NCI-H748 treated with DMSO at 0.1 percent for 48 hours (cell line): ENCODE results near the gene ATP1A4.

Experiments
- DNase-seq: peaks from one replicate; lab custom pipeline; 2025; lab: John Stamatoyannopoulos, UW

ATP1A4 gene

DNA sequence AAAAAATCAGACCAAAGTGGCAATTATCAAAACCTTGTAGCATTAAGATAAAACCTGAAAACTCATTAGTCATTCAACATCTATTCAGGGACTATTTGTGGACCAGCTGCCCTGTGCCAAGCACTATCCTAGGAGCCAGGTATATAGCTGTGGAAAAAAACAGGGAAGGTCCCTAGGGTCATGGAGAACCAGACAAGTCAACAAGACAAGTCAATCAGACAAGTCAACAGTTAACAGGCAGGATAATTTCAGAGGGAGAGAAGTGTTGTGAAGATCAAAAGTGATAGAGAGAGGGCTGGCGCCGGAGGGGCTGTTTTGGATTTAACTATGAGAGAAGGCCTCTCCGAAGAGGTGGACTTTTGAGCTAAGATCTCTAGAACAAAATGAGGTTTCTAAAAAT lies 3.3 kb upstream of the ATP1A4 start:
- no peak for DNase-seq

DNA sequence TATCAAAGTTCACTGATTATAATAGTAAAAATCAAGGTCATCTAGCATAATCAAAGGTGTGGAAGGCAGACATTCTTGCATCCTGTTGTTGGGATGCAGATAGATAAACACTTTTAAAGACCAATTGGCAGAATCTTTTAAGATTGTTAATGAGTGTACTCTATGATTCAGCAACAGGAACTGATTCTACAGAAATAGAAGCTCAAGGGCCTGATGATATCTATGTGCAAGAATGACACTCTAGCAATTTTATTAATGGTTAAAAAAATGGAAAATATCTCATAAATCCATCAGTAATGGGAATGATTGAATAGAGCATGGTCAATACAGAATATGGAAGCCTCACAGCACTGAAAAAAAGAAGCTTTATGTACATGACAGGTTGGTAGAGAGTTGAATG lies 2.2 kb upstream of the ATP1A4 start:
- no peak for DNase-seq

DNA sequence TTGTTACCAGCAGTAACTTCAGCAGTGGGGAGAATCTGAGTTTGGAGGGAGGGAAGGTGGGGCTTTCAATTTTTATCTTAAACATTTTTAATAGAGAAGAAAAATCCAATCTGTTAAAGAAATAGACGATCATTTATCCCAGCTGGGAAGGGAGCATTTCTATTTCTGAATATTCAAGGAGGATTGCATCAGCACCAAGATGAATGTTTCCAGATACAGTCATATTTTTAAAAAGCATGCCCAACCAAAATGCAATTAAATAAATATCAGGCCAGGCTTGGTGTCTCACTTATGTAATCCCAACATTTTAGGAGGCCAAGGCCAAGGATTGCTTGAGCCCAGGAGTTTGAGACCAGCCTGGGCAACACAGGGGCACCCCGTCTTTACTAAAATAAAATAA lies 1.7 kb upstream of the ATP1A4 start:
- no peak for DNase-seq

DNA sequence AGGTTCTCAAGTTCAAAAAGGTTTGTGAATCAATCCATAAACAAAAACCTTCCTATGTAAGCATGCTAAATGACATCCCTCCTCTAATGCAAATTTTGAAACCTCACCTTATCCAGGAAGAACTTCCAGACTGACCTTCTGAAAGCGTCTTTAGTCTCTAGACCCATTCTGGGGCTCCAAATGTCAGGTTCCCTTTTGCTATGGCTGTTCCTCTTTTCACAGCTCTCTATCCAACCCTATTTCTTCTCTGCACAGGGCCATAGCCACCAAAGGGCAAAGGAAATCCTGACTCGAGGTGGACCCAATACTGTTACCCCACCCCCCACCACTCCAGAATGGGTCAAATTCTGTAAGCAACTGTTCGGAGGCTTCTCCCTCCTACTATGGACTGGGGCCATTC lies 3.4 kb downstream of the ATP1A4 start:
- DNase-seq = no peak

DNA sequence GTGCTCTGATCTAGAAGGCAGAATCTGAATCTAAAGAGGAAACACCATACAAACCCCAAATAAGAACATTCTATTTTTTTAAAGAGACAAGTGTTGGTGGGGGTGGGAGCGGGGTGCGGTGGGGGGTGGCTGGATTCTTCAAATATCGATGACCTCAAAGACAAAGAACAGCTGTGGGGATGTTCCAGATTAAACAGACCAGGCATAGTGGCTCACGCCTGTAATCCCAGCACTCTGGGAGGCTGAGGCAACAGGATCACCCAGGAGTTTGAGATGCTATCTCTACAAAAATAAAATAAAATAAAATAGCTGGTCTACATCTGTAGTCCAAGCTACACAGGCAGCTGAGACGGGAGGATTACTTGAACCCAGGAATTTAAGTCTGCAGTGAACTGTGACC lies 5.0 kb downstream of the ATP1A4 start:
- no peak for DNase-seq

DNA sequence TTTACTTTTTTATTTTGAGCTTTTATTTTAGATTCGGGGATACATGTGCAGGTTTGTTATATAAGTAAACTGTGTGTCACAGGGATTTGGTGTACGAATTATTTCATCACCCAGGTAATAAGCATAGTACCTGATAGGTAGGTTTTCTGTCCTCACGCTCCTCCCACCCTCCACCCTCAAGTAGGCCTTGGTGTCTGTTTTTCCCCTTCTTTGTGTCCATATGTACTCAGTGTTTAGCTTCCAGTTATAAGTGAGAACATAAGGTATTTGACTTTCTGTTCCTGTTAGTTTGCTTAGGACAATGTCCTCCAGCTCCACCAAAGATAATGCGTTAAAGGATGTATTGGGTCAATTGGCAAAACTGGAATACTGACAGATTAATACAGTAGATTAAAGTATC lies 5.8 kb downstream of the ATP1A4 start:
- no peak for DNase-seq

DNA sequence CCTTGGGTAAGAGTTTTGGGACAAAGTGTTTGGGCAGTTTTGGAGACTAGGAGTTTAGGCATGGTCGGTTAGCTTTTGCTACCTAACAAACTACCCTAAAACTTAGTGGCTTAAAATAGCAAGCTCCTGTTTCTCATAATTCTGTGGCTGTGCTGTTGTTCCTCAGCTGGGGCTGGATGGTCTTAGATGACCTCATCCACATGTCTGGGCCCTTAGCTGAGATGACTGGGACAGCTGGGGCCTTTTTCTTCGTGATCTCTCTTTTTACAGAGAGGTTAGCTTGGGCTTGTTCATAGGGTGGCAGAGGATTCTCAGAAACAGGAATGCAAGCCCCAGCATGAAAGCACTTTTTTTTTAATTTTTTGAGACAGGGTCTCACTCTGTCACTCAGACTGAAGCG lies 6.6 kb downstream of the ATP1A4 start:
- DNase-seq = no peak

DNA sequence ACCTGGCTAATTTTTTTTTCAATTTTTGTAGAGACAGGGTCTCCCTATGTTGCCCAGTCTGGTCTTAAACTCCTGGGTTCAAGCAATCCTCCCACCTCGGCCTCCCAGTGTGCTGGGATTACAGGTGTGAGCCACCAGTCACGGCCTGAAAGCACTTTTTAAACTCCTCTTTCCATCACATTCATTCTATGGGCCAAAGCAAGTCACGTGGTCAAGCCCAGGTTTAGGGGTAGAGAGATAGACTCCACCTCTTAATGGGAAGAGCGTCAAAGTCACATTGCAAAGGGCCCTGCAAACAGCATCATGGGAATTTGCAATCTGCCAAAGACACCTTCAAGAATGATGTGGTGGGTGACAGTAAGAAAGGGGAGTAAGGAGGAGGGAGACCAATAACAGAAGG lies 7.1 kb downstream of the ATP1A4 start:
- DNase-seq = no peak

DNA sequence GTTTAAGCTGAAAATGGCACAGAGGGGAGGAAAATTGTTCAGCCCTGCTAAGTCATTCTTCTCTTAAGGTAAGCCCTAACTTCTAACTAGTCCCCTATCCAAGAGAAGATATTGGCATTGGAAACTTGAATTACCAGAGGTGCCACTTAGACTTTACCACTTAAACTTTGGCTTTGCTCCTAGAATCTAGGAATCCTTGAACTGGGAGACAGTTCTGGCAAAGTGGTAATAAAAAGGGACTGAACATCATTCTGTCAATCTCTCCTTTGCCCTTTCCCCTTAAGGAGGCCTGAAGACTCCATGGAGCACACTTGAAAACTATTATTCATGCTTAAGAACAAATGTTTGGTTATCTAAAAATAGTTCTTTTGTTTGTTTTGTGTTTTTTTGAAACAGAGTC lies 8.4 kb downstream of the ATP1A4 start:
- DNase-seq = no peak

DNA sequence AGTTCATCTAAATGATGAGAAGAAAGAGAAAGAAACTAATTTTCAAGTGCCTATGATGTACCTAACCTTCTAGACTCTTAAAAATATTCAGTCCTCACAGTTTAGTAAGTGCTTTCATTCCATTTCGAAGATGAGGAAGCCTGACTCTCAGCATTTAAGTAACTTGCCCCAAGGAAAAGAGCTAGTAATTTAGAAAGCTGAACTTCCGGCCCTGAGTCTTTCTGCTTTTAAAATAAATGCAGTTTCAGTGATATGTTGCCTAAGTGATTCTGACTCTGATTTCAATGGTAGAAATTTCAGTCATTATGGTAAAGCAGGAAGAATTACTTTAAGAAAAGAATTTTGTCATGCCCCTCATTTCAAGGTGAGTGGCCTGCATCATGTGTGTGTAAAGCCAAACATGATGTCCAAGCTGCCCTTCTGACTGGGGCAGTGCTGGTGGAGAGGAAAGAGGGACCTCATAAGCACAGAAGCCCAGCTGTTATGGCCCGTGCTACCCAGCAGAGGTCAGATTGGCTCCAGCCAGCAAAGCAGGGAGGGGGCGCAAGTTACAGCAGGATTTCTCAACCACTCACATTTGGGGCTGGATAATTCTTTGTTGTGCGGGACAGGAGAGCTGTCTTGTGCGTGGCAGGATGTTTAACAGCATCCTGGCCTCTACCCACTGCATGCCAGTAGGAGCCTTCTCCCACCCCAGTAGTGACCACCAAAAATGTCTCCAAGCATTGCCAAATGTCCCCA lies 10.7 kb downstream of the ATP1A4 start:
- DNase-seq = no peak

DNA sequence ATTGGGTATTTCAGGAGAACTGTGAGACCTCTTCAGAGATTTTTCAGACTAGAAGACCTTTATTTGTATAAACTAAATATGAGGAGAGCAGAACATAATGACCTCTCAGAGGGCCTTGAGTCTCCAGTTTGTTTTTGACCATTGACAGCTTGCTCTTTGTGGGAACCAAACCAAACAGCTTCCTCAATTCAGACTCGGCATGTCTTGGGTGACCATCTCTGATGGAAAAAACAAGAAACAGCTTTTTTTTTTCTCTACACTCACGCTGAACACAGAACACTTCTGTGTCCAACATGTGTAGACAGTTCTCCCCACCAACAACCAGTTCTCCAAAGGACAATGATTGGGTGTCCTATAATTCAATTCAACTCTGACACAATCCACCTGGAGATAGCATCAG lies 11.5 kb downstream of the ATP1A4 start:
- no peak for DNase-seq

DNA sequence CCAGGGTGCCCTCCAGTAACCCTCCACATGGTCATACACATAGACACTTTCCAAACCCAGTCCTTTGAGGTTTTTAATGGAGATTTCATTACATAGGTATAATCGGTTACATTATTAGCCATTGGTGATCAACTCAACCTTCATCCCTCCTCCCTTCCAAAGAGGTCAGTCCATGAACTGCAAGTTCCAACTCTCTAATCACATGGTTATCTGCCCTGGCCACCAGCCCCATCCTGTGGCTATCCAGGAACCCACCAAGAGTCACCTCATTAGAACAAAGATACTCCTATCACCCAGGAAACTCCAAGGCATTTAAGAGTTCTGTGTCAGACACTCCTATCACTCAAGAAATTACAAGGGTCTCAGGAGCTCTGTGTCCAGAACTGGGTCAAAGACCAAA lies 12.2 kb downstream of the ATP1A4 start:
- no peak for DNase-seq

DNA sequence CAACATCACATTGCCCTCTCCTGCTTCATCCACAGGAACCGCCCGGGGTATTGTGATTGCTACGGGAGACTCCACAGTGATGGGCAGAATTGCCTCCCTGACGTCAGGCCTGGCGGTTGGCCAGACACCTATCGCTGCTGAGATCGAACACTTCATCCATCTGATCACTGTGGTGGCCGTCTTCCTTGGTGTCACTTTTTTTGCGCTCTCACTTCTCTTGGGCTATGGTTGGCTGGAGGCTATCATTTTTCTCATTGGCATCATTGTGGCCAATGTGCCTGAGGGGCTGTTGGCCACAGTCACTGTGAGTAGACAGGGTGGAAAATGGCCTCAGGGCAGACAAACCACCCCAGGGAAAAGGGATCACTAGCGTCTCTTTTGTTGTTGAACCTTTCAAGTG lies 12.7 kb downstream of the ATP1A4 start:
- DNase-seq = no peak

DNA sequence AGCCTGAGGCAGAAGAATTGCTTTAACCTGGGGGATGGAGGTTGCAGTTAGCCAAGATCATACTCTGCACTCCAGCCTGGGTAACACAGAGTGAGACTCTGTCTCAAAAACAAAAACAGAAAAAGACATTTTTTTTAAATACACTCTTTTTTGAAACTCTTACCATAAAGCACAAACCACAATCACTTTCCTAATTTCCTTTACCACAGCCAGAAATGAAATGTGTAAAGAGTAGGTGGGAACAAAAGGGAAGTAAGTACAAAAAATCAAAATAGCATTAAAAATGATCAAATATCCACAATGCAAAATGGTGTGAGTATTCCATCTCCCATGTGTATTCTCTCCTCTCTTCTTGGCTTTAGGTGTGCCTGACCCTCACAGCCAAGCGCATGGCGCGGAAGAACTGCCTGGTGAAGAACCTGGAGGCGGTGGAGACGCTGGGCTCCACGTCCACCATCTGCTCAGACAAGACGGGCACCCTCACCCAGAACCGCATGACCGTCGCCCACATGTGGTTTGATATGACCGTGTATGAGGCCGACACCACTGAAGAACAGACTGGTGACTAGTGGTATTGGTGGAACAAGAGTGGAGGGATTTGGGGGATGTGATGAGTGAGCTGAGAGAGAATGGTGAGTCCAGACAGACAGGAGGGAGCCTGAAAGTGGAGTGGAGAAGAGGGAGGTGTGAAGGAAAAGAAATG lies 14.9 kb downstream of the ATP1A4 start:
- DNase-seq = no peak

DNA sequence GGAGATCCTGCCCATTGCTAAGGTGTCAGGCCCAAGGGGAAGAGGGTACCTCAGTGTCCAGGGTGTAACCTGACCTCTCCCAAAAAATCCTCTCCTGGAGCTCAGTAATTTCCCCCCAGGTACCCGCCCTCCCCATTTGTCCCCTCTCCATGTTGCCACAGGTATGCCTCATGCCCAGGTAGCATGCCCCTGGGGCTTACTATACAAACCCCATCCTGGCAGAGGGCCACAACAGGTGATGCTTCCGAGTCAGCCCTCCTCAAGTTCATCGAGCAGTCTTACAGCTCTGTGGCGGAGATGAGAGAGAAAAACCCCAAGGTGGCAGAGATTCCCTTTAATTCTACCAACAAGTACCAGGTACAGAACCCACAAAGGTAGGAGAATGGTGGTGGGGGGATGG lies 15.7 kb downstream of the ATP1A4 start:
- DNase-seq = no peak

DNA sequence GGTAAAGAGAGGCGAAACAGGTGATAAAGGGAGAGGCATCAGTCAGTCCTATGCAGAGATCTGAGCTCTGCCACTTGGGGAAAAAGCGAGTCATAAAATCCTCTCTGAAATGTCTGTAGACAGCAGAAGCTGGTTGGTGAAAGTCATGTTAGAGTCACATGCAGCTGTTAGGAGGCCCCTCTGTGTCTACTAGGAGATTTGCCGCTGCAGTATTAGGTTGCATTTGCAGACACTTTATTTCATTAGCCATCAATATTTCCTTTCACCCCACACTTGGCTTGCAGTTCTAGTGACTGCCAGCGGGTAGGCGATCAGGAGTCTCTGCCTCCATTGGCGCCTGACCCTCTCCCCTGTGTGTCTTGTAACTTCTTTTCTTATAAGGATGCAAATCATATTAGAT lies 16.2 kb downstream of the ATP1A4 start:
- DNase-seq = no peak

DNA sequence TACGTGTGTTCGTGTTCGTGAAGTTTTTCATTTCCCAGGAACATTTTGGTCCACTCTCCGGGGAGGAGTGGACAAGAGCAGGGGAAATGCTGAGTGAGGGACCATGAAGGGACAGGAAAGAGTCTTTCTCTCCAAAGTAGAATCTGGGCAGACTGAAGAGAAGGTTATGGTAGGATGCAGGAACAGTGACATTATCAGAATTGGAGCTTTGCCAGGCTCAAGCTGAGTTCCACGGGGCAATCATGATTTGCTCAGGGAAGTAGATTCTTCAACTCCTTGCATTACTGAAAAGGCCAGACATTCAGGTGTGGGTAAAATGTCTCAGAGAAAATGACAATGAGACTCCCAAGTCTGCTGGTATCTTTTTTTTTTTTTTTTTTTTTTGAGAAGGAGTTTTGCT lies 16.6 kb downstream of the ATP1A4 start:
- no peak for DNase-seq

DNA sequence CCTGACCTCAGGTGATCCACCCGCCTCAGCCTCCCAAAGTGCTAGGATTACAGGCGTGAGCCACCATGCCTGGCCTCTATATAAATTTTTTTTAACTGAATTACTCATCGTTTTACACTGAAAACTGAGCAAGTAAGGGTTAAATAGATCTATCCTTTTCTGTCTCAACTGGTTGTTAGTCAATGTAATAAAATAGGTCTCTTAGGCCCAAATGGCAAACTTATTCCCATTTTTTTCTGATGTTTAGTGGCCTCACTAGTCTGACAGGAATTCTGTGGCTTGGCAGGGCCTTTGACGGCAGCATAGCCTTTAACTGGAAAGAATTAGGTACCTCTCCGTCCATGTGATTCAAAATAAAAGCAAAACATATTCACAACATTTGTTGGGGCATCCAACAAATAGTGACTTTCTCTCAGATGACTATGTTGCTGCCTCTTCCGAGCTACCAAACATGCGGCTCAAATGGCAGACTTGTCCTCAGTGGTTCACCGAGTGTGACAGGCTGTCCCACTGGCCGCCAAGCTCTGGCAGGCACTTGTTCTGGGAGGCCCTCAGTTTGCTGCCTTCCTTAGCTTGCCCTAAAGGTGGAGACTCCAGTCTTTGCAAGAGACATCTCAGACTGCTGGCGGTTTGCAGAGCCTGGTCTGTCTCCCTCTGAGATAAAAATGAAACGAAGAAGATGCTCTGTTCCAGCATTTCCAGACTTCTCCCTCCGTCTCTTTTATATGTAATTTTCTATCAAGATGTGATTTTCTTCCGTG lies 17.4 kb downstream of the ATP1A4 start:
- no peak for DNase-seq

DNA sequence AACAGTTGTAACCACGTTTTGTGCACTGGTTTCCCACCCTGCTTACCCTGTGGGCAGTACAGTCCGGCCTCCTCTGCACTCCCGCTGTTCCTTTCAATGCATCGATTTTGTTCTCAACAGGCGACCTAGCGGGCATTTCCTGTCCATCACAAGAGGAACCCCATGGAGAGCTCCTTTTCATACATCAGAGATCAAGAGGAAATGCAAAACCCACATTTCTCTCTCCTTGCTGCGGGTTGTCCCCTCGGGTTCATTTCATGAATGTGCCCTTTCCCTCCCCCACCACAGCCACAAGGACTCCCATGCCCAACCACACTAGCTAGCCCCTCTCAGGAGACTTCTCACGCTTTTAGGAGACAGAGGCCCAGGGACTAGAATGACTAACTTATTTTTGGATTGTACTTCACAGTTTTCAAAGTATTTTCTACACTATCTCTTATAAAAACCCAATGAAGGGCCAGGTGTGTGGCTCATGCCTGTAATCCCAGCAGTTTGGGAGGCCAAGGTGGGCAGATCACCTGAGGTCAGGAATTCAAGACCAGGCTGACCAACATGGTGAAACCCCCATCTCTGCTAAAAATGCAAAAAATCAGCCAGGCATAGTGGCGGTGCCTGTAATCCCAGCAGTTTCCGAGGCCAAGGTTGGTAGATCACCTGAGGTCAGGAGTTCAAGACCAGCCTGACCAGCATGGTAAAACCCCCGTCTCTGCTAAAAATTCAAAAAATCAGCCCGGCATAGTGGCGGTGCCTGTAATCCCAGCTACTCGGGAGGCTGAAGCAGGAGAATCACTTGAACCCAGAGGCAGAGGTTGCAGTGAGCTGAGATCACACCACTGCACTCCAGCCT lies 18.4 kb downstream of the ATP1A4 start:
- DNase-seq = peak; percentile 71

DNA sequence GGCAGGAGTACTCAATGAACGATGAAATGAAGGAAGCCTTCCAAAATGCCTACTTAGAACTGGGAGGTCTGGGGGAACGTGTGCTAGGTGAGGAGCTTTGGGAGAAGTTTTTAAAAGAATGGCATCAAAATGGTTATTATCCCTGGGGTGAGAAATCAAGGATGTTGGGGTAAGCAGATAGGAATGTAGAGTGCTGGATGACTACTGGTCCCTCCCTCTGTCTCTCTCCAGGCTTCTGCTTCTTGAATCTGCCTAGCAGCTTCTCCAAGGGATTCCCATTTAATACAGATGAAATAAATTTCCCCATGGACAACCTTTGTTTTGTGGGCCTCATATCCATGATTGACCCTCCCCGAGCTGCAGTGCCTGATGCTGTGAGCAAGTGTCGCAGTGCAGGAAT lies 20.0 kb downstream of the ATP1A4 start:
- DNase-seq = no peak

DNA sequence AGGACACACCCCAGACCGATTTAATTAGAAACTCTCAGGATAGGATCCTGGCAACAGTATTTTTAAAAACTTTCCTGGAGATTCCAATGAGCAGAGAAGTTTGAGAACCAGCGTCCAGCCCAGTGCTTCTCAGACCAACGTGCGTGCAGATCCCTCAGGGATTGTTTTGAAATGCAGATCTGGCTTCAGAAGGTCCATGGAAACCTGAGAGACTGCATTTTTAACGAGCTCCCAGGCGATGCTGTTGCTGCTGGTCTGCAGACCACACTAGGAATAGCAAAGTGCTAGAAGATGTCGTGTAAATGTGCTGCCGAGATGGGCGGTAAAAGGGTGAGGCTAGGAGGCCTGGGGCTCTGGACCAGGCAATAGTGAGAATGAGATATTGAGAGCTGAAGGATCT lies 20.6 kb downstream of the ATP1A4 start:
- no peak for DNase-seq

DNA sequence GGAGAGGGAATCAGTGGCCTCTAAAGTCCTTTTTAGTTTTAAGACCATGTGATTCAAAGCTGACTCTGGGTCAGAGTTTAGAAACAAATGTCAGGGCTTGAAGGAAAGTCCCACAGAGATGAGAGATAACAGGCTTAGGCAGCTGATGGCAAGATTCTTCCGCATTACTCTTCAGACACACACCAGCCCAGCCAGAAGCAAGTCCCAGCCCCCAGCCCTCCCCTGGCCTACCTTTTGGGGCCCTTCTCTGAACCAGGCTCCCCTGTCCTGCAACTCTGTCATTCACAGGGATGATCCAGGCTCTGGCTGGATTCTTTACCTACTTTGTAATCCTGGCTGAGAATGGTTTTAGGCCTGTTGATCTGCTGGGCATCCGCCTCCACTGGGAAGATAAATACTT lies 25.8 kb downstream of the ATP1A4 start:
- no peak for DNase-seq
